HUES64 (cell line): ENCODE measurements around the gene ASCL5.

Source experiments
- H3K27ac ChIP-seq: 2 replicates; pipeline ENCODE4 v1.7.0; 2013; ENCODE audit warnings: low read depth, low read length, inconsistent platforms
- H3K27me3 ChIP-seq: 2 replicates; pipeline ENCODE4 v1.6.1; 2013; ENCODE audit warnings: mild to moderate bottlenecking, low read length; ENCODE audit not compliant: insufficient read depth
- H3K36me3 ChIP-seq: 2 replicates; pipeline ENCODE4 v1.6.1; 2013; ENCODE audit warnings: mild to moderate bottlenecking, low read length; ENCODE audit not compliant: insufficient read depth
- H3K4me1 ChIP-seq: 2 replicates; pipeline ENCODE4 v1.6.1; 2013; ENCODE audit warnings: mild to moderate bottlenecking, low read length, moderate library complexity; ENCODE audit not compliant: insufficient read depth
- H3K4me3 ChIP-seq: 2 replicates; pipeline ENCODE4 v1.5.1; 2013; ENCODE audit warnings: mild to moderate bottlenecking, low read length, moderate library complexity
- H3K9ac ChIP-seq: 2 replicates; pipeline ENCODE4 v1.6.1; 2013; ENCODE audit warnings: mild to moderate bottlenecking, low read depth, low read length
- H3K9me3 ChIP-seq: 2 replicates; pipeline ENCODE4 v1.6.1; 2013; ENCODE audit warnings: low read depth, low read length; ENCODE audit not compliant: insufficient read depth
- WGBS: fragments of 150-250, 120-280 bp; methylation state at CpG from one replicate; pipeline ENCODE4 v1.1.7; 2013; ENCODE audit warnings: missing lambda C conversion rate; 5-methylcytosine and 5-hydroxymethylcytosine counted together

ASCL5 gene

GRCh38 chr1:201092738-201093137 lies 34.2 kb downstream of the ASCL5 start:
- no peaks in the 10 kb centered on the region for H3K9me3 ChIP-seq
- no peak overlapping the region for H3K27ac ChIP-seq
- H3K4me3 ChIP-seq: no peak overlapping the region
- H3K4me1 ChIP-seq: no peaks in the 10 kb centered on the region; the same call in 1 of the 2 replicates
- no peaks in the 10 kb centered on the region for H3K36me3 ChIP-seq
- WGBS: 95% methylated on average over 3 of the region's 3 CpGs
- no peak overlapping the region for H3K9ac ChIP-seq
- no peaks in the 10 kb centered on the region for H3K27me3 ChIP-seq

DNA sequence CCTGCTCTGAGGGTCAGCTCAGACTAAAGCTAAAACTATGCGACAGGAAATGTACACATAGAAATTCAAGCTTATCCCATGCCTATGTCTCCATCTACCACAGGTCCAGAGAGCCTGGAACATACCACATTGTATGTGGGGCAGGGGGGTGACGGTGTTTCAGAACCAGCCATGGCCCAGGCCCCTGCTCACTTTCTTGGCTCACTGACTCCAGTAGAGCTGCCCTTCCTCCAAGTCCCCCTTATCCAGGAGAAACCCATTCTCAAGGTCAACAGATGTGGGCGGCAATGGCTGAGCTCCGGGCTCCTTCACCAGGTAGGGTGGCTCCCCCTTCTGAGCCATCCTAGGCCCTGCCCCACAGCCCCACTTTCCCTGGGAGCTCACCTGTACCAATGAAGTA lies 35.7 kb downstream of the ASCL5 start:
- no peaks in the 10 kb centered on the region for H3K36me3 ChIP-seq
- H3K4me3 ChIP-seq: no peak overlapping the region
- H3K9me3 ChIP-seq: no peaks in the 10 kb centered on the region
- no peaks in the 10 kb centered on the region; the same call in 1 of the 2 replicates for H3K4me1 ChIP-seq
- H3K27ac ChIP-seq: no peak overlapping the region
- H3K9ac ChIP-seq: no peak overlapping the region
- H3K27me3 ChIP-seq: no peaks in the 10 kb centered on the region
- WGBS: 96% methylated on average over 3 of the region's 4 CpGs

GRCh38 chr1:201090541-201090940 lies 36.4 kb downstream of the ASCL5 start:
- no peaks in the 10 kb centered on the region for H3K27me3 ChIP-seq
- no peaks in the 10 kb centered on the region for H3K36me3 ChIP-seq
- no peaks in the 10 kb centered on the region; the same call in 1 of the 2 replicates for H3K4me1 ChIP-seq
- H3K9me3 ChIP-seq: no peaks in the 10 kb centered on the region
- H3K9ac ChIP-seq: no peak overlapping the region
- 90% methylated on average over 3 of the region's 4 CpGs for WGBS
- no peak overlapping the region for H3K27ac ChIP-seq
- no peak overlapping the region for H3K4me3 ChIP-seq

DNA sequence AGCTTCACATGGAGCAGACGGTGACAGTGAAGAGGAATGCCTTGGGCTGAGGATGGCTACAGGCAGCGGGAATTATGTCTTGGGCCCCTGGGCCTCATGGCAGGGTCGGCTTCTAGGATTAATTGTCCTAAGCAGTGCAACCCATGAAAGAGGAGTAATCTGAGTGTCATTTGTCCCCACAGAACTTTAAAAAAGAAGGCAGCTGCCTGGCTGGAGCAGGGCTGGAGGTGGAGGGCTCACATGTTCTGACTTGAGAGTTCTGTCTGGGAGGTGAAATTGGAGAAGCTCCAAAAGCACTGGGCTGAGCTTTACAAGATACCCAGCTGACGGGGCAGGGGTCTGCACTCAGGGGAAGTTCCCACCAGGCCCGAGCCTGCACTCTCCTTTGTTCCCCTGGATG lies 37.4 kb downstream of the ASCL5 start:
- Histone ChIP-seq H3K9me3 (no peaks in the 10 kb centered on the region), H3K9ac (no peak overlapping the region), H3K36me3 (no peaks in the 10 kb centered on the region), H3K4me3 (no peak overlapping the region), H3K27ac (no peak overlapping the region), H3K27me3 (no peaks in the 10 kb centered on the region), H3K4me1 (no peaks in the 10 kb centered on the region; the same call in 1 of the 2 replicates)
- WGBS: 72% methylated on average over 5 of the region's 5 CpGs

- Histone ChIP-seq H3K27me3 (no peaks in the 10 kb centered on the region), H3K4me1 (no peaks in the 10 kb centered on the region; the same call in 1 of the 2 replicates), H3K9ac (no peak overlapping the region), H3K9me3 (no peaks in the 10 kb centered on the region), H3K27ac (no peak overlapping the region), H3K4me3 (no peak overlapping the region), H3K36me3 (no peaks in the 10 kb centered on the region)
- WGBS: 92% methylated on average over 19 of the region's 19 CpGs
Measured at GRCh38 chr1:201088901-201089525, 38.0 kb downstream of the ASCL5 start.

DNA sequence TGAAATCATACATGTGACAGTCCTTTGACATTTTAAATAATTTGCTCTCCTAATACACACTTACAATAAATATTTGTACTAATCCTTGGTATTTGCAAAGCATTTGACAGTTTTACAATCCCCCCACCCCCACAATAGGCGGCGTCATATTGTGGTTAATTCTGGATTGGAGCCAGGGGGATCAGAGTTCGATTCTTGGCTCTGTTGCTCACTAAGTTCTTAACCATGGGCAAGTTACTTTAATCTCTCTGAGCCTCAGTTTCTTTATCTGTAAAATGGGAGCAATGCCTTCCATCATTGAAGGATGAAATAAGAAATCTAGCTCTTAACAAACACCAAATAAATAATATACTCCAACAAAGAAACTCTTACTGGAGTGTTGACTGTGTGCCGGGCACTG lies 38.6 kb downstream of the ASCL5 start:
- H3K36me3 ChIP-seq: no peaks in the 10 kb centered on the region
- 87% methylated on average over 3 of the region's 4 CpGs for WGBS
- no peaks in the 10 kb centered on the region for H3K27me3 ChIP-seq
- H3K4me1 ChIP-seq: no peaks in the 10 kb centered on the region; the same call in 1 of the 2 replicates
- H3K9me3 ChIP-seq: no peaks in the 10 kb centered on the region
- no peak overlapping the region for H3K4me3 ChIP-seq
- H3K9ac ChIP-seq: no peak overlapping the region
- no peak overlapping the region for H3K27ac ChIP-seq

DNA sequence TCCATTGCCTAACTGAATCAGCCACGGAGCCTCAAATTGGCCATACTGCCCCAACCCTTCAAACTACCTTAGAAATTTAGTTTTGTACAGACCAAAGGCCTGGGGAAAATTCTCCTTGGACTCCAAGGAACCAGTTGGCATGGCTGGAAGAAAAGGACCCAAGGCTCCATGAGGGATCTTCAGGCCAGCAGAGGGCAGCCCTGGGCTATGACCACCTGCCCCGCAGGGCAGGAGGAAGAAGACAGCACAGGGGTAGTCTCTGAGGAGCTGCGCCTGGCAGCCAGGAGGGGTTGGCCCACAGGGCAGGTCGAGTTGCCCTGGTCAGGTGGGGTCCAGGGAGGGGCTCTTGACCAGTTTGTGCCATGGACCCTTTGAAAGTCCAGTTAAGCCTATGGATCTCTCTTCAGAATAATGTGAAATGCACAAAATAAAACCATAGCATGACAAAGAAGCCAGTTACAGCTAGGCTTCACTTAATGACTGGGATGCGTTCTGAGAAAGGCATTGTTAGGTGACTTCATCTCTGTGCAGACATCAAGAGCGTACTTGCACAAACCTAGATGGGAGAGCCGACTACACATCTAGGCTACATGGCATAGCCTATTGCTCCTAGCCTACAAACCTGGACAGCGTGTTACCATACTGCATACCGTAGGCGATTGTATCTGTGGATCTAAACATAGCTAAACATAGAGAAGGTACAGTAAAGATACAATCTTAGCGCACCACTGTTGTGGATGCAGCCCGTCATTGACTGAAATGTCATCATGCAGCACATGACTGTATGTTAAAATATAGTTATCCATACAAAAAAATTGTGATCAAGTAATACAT lies 40.9 kb downstream of the ASCL5 start:
- 72% methylated on average over 11 of the region's 12 CpGs for WGBS
- Histone ChIP-seq H3K27me3 (no peaks in the 10 kb centered on the region), H3K9ac (no peak overlapping the region)

DNA sequence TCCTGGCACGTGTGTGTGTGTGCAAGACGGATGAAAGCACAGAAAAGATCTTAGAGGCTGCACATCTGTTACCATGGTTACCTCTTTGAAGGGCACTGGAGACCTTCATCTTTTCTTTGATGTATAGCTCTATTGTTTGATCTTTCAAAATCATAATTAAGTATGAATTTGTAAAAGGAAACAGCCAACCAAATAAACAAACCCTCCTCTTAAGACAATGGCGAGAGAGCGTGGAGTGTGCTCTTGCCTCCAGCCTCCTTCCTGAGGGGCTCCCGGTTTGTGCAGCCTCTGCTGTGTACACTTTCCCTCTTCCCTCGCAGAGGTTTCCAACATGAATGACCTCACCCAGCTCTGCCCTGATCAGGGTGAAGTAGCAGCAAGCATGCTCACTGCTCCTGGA lies 42.7 kb downstream of the ASCL5 start:
- Histone ChIP-seq H3K4me3 (no peak overlapping the region), H3K9me3 (no peaks in the 10 kb centered on the region), H3K9ac (no peak overlapping the region), H3K27ac (no peak overlapping the region), H3K27me3 (no peaks in the 10 kb centered on the region), H3K4me1 (no peaks in the 10 kb centered on the region; the same call in 1 of the 2 replicates), H3K36me3 (no peaks in the 10 kb centered on the region)
- WGBS: 86% methylated on average over 6 of the region's 6 CpGs

More for the DNA sequence above, 40.9 kb downstream of the ASCL5 start:
- Histone ChIP-seq H3K27ac (no peak overlapping the region), H3K36me3 (no peaks in the 10 kb centered on the region), H3K9me3 (no peaks in the 10 kb centered on the region), H3K4me3 (no peak overlapping the region), H3K4me1 (no peaks in the 10 kb centered on the region; the same call in 1 of the 2 replicates)

GRCh38 chr1:201083741-201084140 lies 43.2 kb downstream of the ASCL5 start:
- no peak overlapping the region for H3K27ac ChIP-seq
- H3K4me3 ChIP-seq: no peak overlapping the region
- no peaks in the 10 kb centered on the region for H3K9me3 ChIP-seq
- H3K36me3 ChIP-seq: no peaks in the 10 kb centered on the region
- WGBS: 95% methylated on average over 2 of the region's 3 CpGs
- H3K9ac ChIP-seq: no peak overlapping the region
- no peaks in the 10 kb centered on the region for H3K27me3 ChIP-seq
- H3K4me1 ChIP-seq: no peaks in the 10 kb centered on the region

GRCh38 chr1:201080135-201080534 lies 46.8 kb downstream of the ASCL5 start:
- Histone ChIP-seq H3K27me3 (no peaks in the 10 kb centered on the region), H3K36me3 (no peaks in the 10 kb centered on the region), H3K9me3 (no peaks in the 10 kb centered on the region), H3K4me1 (no peaks in the 10 kb centered on the region), H3K4me3 (no peak overlapping the region), H3K9ac (no peak overlapping the region), H3K27ac (no peak overlapping the region)
- no CpG with 5 or more reads among the region's 3 CpGs for WGBS

DNA sequence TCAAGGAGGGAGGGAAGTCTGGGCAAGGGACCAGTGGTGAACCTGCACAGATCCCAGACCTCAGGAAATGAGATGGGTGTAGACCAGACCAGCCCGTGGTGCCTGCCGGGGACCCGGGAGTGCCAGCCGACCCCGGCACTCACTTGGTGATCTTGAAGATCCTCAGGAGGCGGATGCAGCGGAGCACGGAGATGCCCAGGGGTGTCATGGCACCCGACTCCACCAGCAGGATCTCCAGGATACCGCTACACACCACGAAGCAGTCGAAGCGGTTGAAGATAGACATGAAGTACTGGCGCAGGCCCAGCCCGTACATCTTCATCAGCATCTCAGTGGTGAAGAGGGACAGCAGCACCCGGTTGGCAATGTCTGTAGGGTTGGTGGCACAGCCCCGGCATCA lies 49.2 kb downstream of the ASCL5 start:
- Histone ChIP-seq H3K27me3 (no peaks in the 10 kb centered on the region), H3K9ac (no peak overlapping the region), H3K4me1 (no peaks in the 10 kb centered on the region), H3K4me3 (no peak overlapping the region), H3K9me3 (no peaks in the 10 kb centered on the region), H3K27ac (no peak overlapping the region), H3K36me3 (no peaks in the 10 kb centered on the region)
- WGBS: 94% methylated on average over 17 of the region's 17 CpGs
